GM18870 (cell line): Measurements from ENCODE around the gene PDLIM7.

Experiments used
- ATAC-seq: cut with Tn5 transposase; IDR thresholded peaks from one replicate; pipeline ENCODE4 v1.9.1; 2021; ENCODE audit warnings: moderate library complexity; ENCODE audit not compliant: unreplicated experiment

Gene PDLIM7

DNA sequence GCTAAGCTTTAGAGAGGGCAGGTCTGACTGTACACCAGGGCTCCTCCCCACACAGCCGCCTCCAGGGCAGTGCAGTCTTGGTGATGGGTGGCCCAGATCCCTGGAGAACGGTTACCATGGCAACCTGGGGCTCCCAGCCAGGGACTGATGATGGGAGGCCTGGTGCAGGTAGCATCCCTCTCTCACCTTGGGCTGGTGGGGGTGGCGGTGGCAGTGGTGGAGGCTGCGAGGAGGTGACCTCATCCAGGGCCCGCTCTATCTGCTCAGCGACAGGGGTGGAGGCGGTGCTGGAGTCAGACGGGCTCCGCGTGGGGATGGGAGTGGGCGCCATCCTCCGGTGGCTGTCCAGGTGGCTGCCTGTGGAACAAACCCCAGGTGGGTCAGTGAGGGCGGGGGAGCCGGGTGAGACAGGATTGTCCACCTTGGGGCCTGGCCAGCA, 38.5 kb downstream of the PDLIM7 start:
- ATAC-seq, result no peak

DNA sequence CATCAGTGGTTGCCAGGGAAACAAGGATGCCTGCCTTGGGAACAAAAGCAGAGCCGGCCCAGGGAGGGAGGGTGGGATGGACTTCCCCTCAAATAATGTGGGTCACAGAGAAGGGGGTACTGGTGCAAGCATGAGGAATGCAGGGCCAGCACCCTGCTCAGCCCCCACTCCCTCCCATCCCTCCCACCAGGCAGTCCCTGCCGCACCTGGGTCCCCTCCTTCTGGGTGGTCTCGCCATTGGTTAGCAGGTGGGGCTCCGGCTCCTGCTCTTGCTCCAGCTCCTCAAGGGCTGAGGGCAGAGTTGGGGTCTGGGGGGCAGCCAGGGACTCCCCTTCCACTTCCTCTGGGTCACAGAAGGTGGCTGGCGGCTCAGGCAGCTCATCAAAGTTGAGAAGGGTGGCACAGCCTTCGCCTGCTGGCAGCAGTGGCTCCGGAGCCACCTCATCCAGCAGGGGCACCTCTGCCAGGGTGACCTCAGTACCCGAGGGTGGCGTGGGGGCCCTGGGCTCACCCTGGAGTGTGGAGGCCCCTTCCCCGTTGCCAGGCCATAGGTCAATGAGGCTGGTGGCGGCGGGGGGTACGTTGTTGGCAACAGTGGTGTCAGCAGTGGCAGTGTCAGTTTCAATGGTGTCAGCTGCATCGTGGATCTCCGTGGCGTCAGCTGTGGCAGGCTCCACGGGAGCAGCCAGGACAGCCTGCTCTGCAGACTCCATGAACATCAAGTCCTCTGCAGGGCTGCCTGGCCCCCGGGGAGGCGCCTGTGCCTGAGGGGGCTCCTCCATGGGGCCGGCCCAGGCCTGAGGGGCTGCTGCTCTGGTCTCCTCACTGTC, 39.3 kb downstream of the PDLIM7 start:
- ATAC-seq, result no peak

DNA sequence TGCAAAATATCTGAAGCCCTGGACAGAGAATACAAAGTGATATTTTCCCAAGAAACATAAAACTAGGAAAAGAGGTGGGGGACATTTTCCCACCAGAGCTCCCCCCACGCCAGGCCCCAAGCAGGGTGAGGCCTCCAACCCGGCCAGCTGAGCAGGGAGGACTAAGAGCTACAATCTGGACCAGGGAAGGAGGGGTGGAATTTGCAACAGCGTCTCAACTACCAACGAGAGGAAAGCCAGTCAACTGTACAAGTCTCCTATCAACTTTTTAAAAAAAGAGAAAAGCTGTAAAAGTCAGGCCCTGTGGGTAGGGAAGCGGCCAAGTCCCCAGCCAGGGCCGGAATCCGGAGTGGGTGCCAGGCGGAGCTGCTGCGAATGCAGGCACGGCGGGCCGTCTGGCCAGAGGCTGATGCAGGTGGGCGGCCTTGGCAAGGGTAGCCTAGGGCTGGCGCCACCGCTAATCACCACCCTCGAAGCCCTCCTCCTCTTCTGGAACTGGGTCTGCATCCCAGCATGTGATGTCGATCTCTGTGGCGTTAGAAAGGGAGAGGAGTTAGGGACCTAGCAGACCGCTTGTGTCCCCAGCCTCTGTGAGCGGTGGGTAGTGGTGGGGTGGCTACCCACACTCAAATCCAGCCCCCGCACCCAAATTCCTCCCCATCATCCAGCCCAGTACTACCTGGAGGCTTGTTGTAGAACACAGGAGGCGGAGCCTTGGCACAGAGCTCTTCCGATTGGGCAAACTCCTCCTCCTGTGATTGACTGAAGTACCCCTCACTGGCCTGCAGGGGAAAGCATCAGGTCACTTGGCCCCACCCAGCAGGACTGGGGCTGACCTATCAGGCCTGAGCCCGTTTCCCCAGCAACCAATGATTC, 40.2 kb downstream of the PDLIM7 start:
- peak; percentile 39 for ATAC-seq

DNA sequence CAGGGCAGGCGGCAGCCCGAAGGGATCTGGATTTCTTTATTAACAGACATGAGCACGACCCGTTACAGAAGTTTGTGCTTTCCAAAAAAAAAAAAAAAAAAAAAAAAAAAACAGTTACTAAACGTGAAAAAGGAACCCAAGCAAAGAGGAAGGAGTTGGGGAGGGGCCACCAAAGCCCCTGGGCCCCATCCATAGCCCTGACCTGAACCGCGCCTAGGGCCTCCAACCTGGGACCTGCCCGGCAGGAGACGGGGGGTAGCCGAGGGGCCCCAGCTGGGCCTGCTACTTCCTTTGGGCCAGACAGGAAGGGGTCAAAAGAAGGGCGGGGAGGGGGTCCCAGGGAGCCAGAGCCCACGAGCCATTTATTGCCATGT, 40.8 kb downstream of the PDLIM7 start:
- no peak for ATAC-seq

DNA sequence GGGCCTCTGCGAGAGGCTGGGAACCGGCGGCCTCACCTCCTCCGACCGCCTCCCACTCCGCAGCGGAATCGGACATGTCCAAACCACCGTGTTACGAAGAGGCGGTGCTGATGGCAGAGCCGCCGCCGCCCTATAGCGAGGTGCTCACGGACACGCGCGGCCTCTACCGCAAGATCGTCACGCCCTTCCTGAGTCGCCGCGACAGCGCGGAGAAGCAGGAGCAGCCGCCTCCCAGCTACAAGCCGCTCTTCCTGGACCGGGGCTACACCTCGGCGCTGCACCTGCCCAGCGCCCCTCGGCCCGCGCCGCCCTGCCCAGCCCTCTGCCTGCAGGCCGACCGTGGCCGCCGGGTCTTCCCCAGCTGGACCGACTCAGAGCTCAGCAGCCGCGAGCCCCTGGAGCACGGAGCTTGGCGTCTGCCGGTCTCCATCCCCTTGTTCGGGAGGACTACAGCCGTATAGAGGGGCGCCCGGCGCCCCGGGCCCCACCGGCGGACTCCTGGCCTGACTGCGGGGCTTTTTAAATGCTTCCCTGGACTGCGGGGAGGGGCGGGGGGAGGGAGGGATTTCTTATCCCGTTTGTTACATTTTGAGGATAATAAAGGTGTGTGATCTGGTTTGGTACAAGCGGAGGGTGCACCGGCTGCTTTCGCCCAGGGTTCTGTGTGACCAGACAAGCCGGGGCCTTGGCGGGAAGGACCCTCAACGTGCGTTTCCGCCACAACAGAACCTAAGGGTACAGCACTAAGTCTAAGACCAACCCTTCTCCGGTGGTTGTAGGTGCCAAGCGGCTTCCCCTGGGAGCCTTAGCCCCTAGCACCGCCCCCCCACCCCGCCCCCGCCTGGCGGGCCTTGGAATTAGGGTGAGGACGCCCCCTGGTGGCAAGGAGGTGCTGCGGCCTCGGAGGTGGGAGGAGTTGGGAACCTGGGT, 41.5 kb downstream of the PDLIM7 start:
- ATAC-seq, result peak; percentile 18

DNA sequence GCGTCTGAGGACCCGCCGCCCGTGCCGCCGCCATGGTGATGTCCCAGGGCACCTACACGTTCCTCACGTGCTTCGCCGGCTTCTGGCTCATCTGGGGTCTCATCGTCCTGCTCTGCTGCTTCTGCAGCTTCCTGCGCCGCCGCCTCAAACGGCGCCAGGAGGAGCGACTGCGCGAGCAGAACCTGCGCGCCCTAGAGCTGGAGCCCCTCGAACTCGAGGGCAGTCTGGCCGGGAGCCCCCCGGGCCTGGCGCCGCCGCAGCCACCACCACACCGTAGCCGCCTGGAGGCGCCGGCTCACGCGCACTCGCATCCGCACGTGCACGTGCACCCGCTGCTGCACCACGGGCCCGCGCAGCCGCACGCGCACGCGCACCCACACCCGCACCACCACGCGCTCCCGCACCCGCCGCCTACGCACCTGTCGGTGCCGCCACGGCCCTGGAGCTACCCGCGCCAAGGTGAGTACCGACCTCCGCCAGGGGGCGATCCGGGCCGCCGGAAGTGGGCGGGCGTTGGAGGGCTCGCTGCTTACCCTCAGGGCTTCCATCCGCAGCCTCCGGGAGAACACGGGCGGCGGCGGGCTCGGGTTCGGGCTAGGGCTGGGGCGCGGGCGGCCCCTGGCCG, 42.3 kb downstream of the PDLIM7 start:
- peak; percentile 43 for ATAC-seq

DNA sequence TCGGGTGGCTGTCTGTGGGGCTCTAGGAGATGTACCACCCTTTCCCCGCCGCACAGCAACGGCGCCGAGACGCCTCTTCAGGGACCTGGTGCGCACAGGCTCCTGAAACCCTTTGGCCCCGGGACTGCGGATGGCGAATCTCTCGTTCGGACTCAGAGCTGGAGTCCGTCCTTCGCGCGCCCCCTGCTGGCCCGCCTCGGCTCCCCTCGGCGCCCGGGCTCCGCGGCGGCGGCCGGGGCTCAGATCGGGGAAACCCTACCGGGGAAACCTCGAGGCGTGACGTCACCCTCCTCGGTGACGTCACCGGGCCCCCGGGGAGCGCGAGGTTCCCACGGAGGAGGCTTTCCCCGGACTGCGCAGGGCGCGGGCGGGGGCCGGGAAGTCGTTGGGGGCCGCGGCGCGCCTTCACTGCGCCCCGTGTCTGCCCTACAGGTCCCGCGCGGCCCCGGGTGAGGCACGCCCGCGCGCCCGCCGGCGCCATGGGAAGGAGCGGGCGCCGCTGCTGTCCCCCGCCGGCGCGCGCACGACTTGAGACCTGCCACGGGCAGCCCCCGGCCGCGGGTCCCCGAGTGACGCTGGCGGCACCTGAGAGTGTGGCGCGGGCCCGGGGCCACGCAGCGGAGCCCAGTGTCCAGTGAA, 42.9 kb downstream of the PDLIM7 start:
- peak; percentile 18 for ATAC-seq

DNA sequence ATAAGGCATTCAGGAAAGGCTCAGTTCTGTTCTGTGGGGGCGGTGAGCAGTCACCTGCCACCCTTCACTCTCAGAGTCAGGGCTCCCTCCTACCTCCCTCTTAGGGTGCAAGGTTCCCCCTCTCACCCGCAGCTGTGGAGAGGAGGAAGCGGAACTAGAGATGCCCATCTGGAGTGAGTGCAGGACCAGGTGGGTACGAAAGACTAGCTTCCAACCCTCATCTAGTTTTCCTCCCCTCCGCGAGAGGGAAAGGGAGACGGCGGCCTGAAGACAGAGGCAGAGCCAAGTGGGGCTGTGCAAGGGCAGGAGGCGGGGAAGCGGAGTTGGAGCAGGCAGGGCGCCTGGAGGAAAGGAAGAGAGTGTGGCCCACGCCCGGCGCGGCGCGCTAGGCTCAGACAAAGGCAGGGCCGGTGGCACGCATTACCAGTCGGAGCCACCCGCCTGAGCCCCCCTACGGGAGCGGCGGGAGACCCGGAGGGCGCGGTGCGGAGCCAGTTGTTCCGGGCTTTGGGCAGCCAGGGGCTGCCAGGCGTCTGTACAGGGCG, 43.5 kb downstream of the PDLIM7 start:
- no peak for ATAC-seq

DNA sequence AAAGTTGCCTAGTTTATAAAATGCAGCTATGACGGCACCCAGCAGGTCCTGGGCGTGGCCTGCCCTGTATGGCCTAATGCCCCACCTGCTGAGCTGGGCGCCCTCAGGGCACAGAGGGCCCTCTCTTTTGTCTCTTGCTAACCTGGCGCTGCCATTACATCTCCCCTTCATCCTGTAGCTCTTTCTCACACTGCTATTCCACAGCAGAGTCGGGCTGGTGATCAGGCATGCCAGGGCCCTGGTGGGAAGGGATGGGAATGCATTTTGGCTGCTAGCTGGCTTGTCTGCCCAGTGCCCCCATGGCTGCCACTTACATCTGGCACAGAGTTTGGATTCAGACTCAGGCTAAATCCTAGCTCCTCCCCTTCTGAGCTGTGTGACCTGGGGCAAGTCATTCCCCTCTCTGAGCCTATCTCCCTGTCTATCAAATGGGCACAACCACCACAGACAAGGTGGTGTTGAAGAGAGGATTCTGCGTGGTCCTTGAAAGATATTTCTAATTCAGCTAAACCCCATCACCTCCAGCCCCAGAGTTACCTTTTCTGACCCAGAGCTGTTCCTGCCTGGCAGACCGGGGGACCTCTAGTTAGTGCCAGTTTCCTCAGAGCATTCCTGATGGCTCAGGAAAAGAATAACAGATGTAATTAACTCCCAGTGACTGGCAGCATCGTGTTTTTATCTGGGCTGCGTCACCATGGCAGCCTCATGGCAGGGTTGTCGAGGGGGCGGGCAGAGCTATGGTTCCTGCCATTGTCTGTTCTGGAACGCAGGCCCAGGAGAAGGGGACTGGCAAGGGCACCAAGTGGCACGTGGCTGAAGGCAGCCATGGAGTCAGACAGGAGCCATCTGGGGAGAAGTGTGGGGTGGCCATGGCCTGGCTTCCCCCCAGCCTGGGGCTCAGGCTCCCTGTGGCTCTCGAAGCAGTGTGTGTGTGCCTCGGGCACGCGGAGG, 44.4 kb downstream of the PDLIM7 start:
- no peak for ATAC-seq

DNA sequence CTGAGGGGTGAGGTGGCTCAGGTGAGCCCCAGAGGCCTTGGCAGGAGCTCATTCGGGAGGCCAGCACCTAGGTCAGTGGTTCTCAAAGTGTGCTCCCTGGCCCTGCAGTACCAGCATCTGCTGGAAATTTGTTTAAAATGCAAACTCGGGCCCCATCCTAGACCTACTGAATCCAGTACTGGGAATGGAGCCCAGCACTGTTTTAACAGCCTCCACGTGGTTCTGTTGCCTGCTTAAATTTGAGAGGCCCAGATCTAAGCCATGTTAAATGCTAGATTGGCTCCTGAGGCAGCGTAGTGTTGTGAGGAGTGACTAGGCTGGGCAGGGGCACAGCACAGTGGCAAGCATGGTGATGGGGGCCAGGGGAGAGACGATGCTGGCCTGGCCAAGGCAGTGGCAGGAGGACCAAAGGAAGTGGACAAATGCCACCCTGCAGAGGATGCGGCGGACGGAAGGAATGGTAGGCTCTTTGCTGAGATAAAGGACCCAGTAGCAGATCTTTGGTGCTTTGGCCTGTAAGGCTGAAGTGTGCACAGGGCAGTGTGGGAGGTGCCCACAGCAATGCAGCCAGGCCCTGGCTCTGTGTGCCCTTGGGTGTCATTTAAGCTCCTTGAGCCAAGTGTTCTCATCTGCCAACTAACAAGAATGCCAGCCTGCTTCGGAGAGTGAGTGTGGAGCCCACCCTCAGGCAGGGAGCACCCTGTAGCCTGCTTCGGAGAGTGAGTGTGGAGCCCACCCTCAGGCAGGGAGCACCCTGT, 46.6 kb downstream of the PDLIM7 start:
- ATAC-seq, result no peak

DNA sequence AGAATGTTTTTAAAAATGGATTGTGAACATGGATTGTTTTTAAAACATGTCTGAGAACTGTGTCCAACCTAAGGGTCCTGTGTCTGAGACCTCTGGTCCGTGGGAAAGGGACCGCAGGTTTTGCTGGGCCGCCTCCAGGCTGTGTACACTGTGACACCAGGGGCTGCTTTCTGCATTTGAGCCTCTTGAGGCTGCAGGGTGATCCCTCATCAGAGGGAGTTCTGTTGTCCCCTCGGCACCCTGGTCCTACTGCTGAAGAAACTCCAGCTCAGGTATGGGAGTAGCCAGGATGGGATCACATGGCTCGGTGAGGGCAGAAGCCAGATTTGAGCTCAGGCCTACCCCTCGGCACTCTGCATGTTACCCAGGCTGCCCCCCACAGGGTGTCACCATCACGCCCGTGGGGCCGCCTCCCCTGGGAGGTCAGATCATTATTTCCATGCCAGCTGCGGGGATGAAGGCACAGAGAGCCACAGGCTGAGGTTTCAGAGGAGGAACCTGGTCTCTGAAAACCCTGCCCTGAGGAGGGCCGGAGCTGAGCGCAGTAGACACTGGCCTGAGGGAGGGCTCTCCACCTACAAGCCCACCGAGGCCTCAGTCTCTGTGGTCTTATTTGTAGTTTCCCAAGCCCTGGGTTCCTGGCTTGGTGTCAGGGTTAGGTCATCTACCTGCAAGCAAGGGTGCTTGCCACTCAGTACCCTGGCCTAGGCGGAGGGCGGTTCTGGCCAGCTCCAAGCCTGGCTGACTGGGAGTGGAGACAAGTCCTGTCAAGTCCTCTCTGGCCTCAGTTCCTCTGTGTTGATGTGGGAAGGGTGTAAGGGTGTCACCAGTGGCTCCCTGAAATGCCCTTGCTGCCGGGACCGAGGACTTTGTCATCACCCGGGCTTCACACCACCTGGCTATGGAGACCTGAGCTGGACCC, 48.0 kb downstream of the PDLIM7 start:
- ATAC-seq, result no peak

DNA sequence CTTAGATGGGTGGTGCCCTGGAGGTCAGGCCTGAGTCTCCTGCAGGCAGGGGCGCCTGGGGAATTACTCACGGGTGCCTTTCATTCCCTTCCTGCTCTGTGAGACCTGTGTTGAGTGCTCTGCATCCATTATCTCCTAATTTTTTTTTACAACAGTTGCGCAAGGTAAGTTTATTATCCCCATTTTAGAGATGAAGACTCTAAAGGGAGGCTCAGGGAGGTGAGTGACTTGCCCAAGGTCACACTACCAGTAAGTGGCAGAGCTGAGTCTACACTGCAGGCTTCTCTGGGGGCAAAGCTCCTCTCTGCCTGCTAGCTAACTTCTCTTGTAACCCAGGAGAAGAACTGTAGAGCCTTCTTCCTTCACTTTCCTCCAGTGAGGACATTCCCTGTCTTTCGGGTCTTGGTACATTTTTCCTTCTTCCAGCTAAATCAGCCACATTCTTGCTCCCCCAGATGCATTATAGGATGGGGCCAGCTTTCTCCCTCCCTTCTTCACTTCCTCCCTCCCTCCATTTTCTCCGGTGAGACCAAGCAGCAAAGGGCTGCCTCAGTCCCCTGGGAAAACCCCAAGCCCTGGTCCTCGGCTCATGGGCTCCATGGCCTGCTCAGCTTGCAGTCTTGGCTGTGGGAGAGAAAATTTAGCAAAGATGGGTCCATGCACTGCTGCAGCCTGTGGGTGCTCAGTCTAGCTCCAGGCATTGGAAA, 49.0 kb downstream of the PDLIM7 start:
- no peak for ATAC-seq

DNA sequence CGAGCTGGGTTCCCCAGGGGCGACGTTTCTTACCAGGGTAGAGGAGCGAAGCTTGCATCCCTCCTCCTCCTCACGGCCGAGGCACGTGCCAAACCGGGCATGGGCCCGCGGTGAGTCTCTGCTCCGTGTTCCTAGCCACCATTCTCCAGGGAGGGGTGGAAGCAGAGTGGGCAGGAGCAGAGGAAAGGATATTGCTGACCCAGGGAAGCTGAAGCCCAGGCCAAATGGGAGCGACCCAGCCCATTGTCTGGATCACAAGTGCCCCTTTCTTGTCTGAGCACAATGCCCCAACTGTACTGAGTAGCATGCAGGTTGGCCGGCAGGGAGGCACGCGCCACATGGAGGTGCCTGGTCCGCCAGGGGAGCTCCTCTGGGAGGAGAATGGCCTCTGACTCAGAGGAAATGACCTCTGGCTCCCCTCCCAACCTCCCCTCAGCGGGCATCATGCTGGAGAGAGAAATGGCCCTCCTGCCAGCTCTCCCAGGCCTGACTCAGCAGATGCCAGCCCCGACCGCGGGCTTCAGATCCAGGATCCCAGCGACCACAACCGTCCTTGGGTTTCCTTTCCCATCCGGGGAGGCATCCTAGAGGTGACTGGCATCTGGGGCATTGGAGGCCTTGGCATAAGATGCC, 49.7 kb downstream of the PDLIM7 start:
- no peak for ATAC-seq

DNA sequence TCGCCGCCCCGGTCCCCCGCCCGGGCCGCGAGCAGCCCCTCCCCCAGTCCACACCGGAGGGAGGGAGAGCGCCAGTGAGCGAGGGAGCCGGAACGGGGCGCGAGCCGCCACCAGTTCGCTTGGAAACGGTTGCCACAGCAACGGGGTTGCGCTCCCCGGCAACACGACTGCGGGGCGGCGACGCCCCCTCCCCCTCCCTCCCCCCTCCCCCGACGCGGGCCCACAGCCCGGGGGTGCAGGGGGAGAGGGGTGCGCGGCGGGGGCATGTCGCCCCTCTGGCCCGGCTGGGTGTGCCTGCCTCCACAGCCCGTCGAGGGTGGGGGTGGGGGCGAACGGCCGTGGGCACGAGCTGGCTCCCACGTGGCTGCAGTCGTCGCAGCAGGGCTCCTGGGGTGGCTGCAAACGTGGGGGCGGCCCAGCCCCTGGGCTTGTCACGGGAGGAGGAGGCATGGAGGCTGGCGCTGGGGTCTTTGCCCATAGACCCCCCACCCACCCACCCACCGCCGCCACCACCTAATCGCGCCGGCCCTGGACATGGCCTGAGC, 50.3 kb downstream of the PDLIM7 start:
- no peak for ATAC-seq
